A673 (cell line): ENCODE data around the gene LGALS9. TPM values are rescaled to one million over a fixed set of nuclear protein-coding genes. Genes with fewer than 3 reads are reported as not detected.

Source experiments
- BruUV-seq: library from RNA; stranded (reverse); fragments of 400-500 nt; replicated peaks from 2 replicates; lab custom pipeline; 2021; lab: Mats Ljungman, UMichigan
- CTCF ChIA-PET: fragments of 300-600 bp; sonication (Branson Sonifier 250); formaldehyde crosslinking; loops from one replicate; lab custom pipeline; 2022; ENCODE audit warnings: antibody characterized with exemption; lab: Charles Lee
- POLR2A ChIA-PET: fragments of 300-600 bp; sonication (Branson Sonifier 250); formaldehyde crosslinking; loops from one replicate; lab custom pipeline; 2022; ENCODE audit warnings: antibody characterized with exemption; ENCODE audit not compliant: low non-redundant PET; lab: Charles Lee
- DNase-seq: peaks from one replicate; pipeline ENCODE4 v3.0.0-alpha.2; 2015; ENCODE audit warnings: low spot score
- H3K27ac ChIP-seq: fragments of 200-600 bp; sonication (generic); 2 replicates; pipeline ENCODE4 v1.5.1; 2016; ENCODE audit warnings: mixed run types, low read depth, mild to moderate bottlenecking, mixed read lengths, antibody characterized with exemption, low read length; ENCODE audit not compliant: poor library complexity, severe bottlenecking
- H3K27me3 ChIP-seq: fragments of 200-600 bp; sonication (generic); replicated peaks from 2 replicates; pipeline ENCODE4 v1.6.1; 2017; ENCODE audit warnings: mixed run types, low read depth, mild to moderate bottlenecking, mixed read lengths, antibody characterized with exemption, low read length; ENCODE audit not compliant: insufficient read depth, poor library complexity
- H3K36me3 ChIP-seq: fragments of 200-600 bp; sonication (generic); 2 replicates; pipeline ENCODE4 v1.6.1; 2016; ENCODE audit warnings: mixed run types, mild to moderate bottlenecking, mixed read lengths, antibody characterized with exemption, low read length; ENCODE audit not compliant: insufficient read depth, poor library complexity, severe bottlenecking
- H3K4me1 ChIP-seq: fragments of 200-600 bp; sonication (generic); 2 replicates; pipeline ENCODE4 v1.6.1; 2017; ENCODE audit warnings: mixed run types, mild to moderate bottlenecking, mixed read lengths, antibody characterized with exemption, low read length; ENCODE audit not compliant: insufficient read depth, poor library complexity, severe bottlenecking
- H3K4me3 ChIP-seq: fragments of 200-600 bp; sonication (generic); 2 replicates; pipeline ENCODE4 v1.5.1; 2016; ENCODE audit warnings: low read depth, mixed run types, mild to moderate bottlenecking, mixed read lengths, low read length; ENCODE audit not compliant: poor library complexity, severe bottlenecking
- H3K9me3 ChIP-seq: fragments of 200-600 bp; sonication (generic); 2 replicates; pipeline ENCODE4 v1.6.1; 2016; ENCODE audit warnings: mixed run types, low read depth, mild to moderate bottlenecking, mixed read lengths, antibody characterized with exemption, low read length; ENCODE audit not compliant: poor library complexity, severe bottlenecking
- EZH2 ChIP-seq: fragments of 200-600 bp; sonication (generic); IDR thresholded peaks from 2 replicates; pipeline ENCODE4 v1.6.1; 2017; ENCODE audit warnings: borderline replicate concordance, low read depth, mild to moderate bottlenecking, mixed read lengths, antibody characterized with exemption, low read length; ENCODE audit not compliant: poor library complexity, severe bottlenecking
- intact Hi-C: fragments of 100-400 bp; cut with micrococcal nuclease; formaldehyde crosslinking; loops from one replicate; pipeline ENCODE4 v1.10.0; 2022; ENCODE audit not compliant: unreplicated experiment
- total RNA-seq: library from RNA; stranded (reverse); gene quantifications from 2 replicates; pipeline ENCODE4 v1.2.3, GENCODE V29; 2021
- TF ChIP-seq, protein P1 (sequence below): fragments of 300-800, 200-600 bp; sonication (generic); conservative IDR thresholded peaks from 2 replicates; pipeline ENCODE4 v1.5.1; 2017; ENCODE audit warnings: low read depth, mild to moderate bottlenecking, antibody characterized with exemption, low read length, moderate library complexity, mixed read lengths

LGALS9 gene
- total RNA-seq, 1 experiment from 2014 or later = 2.4 TPM

DNA sequence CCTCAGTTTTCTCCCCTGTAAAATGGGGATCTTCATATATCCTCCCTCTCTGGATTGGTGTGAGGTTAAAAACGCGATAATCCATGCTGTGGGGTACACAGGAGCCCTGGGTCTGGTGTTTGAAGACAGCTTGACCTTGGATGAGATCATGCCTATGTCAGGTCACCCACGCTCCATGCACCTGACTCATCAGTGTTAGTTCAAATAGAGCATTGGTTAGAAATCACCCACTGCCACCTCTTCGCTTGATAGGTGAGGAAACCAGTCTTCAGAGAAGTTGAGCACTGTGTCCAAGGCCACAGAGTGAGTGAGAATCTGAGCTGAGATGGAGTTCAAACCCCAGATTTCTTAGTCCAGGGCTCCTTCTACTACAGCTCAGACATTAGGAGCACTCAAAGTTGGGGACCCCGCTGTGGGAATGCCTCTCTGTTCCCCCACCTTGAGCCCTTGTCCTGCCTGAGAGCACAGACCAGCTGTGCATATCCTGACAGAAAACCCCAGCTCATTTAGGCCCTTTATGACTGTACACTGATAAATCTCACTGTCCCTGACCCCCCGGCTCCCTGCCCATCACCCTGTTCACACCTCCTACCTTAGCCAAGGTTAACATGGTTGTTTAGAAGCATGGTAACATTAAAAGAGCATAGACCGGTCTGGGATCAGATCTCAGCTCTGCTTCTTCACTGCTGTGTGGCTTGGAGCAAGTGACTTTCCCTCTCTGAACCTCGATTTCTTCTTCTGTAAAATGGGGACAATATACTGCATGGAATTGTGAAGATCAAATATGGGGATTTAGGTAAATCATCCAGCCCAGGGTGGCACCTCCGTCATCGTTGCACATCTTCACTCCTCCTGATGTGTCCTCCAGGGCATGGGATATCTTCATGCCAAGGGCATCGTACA is 22.4 kb upstream of the LGALS9 start:
- CTCF ChIA-PET = no interaction called here
- intact Hi-C loops = loop anchor here (5.0 kb wide), 2 partner anchors 36 to 266 kb away; no protein-coding TSS in a partner anchor
- Histone ChIP-seq H3K4me1 (no peaks in the 10 kb centered on the region), H3K27me3 (no peaks in the 10 kb centered on the region), H3K36me3 (peaks cover 16% of the 10 kb centered on the region), H3K9me3 (no peaks in the 10 kb centered on the region), H3K27ac (no peak overlapping the region), H3K4me3 (no peak overlapping the region)
- BruUV-seq = no TSS peak
- TF ChIP-seq EZH2 = no peak
- TF ChIP-seq, protein P1, sequence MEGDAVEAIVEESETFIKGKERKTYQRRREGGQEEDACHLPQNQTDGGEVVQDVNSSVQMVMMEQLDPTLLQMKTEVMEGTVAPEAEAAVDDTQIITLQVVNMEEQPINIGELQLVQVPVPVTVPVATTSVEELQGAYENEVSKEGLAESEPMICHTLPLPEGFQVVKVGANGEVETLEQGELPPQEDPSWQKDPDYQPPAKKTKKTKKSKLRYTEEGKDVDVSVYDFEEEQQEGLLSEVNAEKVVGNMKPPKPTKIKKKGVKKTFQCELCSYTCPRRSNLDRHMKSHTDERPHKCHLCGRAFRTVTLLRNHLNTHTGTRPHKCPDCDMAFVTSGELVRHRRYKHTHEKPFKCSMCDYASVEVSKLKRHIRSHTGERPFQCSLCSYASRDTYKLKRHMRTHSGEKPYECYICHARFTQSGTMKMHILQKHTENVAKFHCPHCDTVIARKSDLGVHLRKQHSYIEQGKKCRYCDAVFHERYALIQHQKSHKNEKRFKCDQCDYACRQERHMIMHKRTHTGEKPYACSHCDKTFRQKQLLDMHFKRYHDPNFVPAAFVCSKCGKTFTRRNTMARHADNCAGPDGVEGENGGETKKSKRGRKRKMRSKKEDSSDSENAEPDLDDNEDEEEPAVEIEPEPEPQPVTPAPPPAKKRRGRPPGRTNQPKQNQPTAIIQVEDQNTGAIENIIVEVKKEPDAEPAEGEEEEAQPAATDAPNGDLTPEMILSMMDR = no peak
- POLR2A ChIA-PET = no interaction called here
- no peak for DNase-seq

DNA sequence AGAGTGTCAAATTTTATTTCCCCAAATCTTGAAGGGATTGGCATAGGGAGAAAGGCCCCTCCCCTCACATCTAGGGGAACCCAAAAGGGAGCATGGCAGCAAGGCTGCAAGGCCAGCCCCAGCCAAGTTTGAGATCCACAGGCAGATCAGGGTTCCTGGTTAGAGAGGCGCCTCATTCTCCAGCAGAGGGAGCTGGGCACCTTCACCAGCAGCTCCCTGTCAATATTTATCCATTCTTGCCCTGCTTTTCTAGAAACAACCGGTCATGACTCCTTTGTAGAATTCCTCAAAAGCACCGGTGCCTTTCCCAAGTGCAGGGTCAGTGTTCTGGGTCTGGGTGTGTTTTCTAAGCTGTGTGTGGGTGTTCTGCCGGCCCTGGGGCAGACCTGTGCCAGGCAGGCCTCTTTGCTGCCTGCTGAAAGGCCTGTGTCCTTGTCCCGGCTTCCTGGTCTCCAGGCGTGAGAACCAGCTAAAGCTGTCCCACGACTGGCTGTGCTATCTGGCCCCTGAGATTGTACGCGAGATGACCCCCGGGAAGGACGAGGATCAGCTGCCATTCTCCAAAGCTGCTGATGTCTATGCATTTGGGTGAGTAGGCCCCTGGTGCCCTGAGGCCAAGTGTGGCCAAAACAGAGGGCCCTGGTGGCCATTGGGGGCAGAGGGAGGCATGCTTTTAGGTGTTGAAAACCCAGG is 21.2 kb upstream of the LGALS9 start:
- Histone ChIP-seq H3K27me3 (no peaks in the 10 kb centered on the region), H3K27ac (no peak overlapping the region), H3K9me3 (no peaks in the 10 kb centered on the region), H3K4me1 (no peaks in the 10 kb centered on the region), H3K4me3 (no peak overlapping the region), H3K36me3 (peaks cover 10% of the 10 kb centered on the region)
- TF ChIP-seq EZH2 = no peak
- TF ChIP-seq, protein P1 = peak; percentile 58
- no TSS peak for BruUV-seq
- CTCF ChIA-PET = interaction anchor here (0.7 kb wide), 1 partner anchor 41 kb away, joined by 3 read pairs; no protein-coding TSS in a partner anchor
- POLR2A ChIA-PET = no interaction called here
- intact Hi-C loops = loop anchor here (5.0 kb wide), 2 partner anchors 37 to 267 kb away; no protein-coding TSS in a partner anchor
- DNase-seq = peak; percentile 25

DNA sequence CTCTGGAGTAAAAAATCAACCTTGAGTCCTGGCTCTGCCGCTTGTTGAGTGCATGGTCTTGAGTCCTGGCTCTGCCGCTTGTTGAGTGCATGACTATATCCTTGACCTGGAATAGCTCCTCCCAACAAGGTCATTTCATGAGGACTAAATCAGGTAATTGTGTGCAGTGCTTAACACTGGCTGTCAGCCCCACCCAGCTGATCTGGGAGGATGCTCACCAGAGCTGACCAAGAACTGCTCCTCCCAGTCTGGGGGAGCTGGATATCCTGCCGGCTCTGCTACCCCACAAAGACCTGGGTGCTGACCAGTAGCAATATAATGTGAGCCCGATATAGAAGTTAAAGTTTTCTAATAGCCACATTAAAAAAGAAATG is 20.7 kb upstream of the LGALS9 start:
- H3K9me3 ChIP-seq = no peaks in the 10 kb centered on the region
- BruUV-seq = no TSS peak
- POLR2A ChIA-PET = no interaction called here
- H3K27me3 ChIP-seq = no peaks in the 10 kb centered on the region
- H3K4me3 ChIP-seq = no peak overlapping the region
- DNase-seq = no peak
- CTCF ChIA-PET = interaction anchor here (0.7 kb wide), 1 partner anchor 41 kb away, joined by 3 read pairs; no protein-coding TSS in a partner anchor
- TF ChIP-seq EZH2 = no peak
- TF ChIP-seq, protein P1 = no peak
- H3K4me1 ChIP-seq = no peaks in the 10 kb centered on the region
- no peak overlapping the region for H3K27ac ChIP-seq
- intact Hi-C loops = no loop called here
- H3K36me3 ChIP-seq = peaks cover 10% of the 10 kb centered on the region
